Panc1 (cell line): ENCODE data around the gene OSBP2.

Experiments
- CTCF ChIP-seq: fragments of 450-650 bp; IDR thresholded peaks from 2 replicates; pipeline ENCODE4 v1.5.1; 2017; ENCODE audit warnings: mild to moderate bottlenecking
- POLR2AphosphoS5 ChIP-seq: IDR thresholded peaks from 2 replicates; pipeline ENCODE4 v1.6.1; 2012; ENCODE audit warnings: mild to moderate bottlenecking, low read depth, low read length, moderate library complexity
- REST ChIP-seq, 2 experiments: IDR thresholded peaks; 2 replicates each; pipeline ENCODE4 v1.6.1; 2011 to 2012; ENCODE audit warnings: low read depth in 2 of 2, control low read depth in 1 of 2, low read length in 1 of 2, mild to moderate bottlenecking in 1 of 2, moderate library complexity in 1 of 2; ENCODE audit not compliant: insufficient read depth in 1 of 2
- SIN3A ChIP-seq: IDR thresholded peaks from 2 replicates; pipeline ENCODE4 v1.6.1; 2012; ENCODE audit warnings: low read depth, mild to moderate bottlenecking, low read length, moderate library complexity, borderline replicate concordance; ENCODE audit not compliant: insufficient read depth

- TF ChIP-seq POLR2AphosphoS5 (no peak), CTCF (no peak), SIN3A (no peak), REST (IDR thresholded peaks at IDR 0.05; ENCODE audit: insufficient read depth in 1 of 2, low read depth in 2 of 2, low read length in 1 of 2) (no peak)
Measured at GRCh38 chr22:30887453-30887852, 192.8 kb downstream of the OSBP2 start.
